Measurements from ENCODE around the gene BMPR1A.

The BMPR1A gene

DNA sequence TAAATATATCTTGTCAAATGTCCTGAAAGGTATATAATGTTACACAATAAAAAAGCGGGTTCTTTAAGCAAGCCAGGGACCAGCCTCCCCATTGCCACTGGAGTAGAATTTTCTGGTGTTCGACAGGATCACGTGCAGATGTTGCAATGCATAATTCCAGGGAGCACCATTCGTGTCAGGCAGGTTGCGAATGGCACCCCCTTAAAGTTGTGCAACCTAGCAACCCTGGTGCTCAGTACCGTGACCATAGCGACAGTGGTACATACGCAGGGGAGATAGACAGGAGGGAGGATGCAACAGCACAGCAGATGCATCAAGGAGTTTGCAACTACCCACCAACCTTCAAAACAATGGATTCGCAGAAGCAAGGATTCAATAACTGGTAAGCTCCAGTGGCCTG lies 6.6 kb upstream of the BMPR1A start:
- Mint-ChIP-seq H3K27ac (no peak overlapping the region), H3K27me3 (no peaks in the 10 kb centered on the region), H3K4me1 (ENCODE audit: low read depth) (peaks cover under 1% of the 10 kb centered on the region), H3K9me3 (ENCODE audit: low read depth) (no peaks in the 10 kb centered on the region), H3K36me3 (no peaks in the 10 kb centered on the region), H3K4me3 (no peak overlapping the region)

DNA sequence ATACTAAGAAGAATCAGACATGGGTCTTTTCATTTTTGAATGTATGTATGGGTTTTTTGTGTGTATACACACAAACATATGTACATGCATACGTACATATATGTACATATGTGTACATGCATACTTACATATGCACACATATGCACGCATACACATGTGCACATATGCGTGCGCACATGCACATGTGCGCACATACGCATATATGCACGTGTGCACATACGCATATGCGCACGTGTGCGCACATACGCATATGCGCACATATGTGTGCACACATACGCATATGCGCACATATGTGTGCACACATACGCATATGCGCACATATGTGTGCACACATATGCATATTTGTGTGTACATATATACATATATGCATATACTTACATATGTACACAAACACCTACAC lies 4.9 kb upstream of the BMPR1A start:
- H3K4me3 Mint-ChIP-seq, result no peak overlapping the region
- H3K27ac Mint-ChIP-seq, result no peak overlapping the region
- peaks cover 6% of the 10 kb centered on the region for H3K4me1 Mint-ChIP-seq (ENCODE audit: low read depth)
- no peaks in the 10 kb centered on the region for H3K27me3 Mint-ChIP-seq
- H3K36me3 Mint-ChIP-seq, result no peaks in the 10 kb centered on the region
- H3K9me3 Mint-ChIP-seq (ENCODE audit: low read depth), result no peaks in the 10 kb centered on the region

- Mint-ChIP-seq H3K4me1 (ENCODE audit: low read depth) (peaks cover 7% of the 10 kb centered on the region), H3K9me3 (ENCODE audit: low read depth) (no peaks in the 10 kb centered on the region), H3K27ac (no peak overlapping the region), H3K4me3 (no peak overlapping the region), H3K36me3 (no peaks in the 10 kb centered on the region), H3K27me3 (peaks cover under 1% of the 10 kb centered on the region)
These were observed 4.1 kb upstream of the BMPR1A start for GRCh38 chr10:86752311-86752710.

- peaks cover 5% of the 10 kb centered on the region for H3K27me3 Mint-ChIP-seq
- no peaks in the 10 kb centered on the region for H3K36me3 Mint-ChIP-seq
- no peak overlapping the region for H3K27ac Mint-ChIP-seq
- no peaks in the 10 kb centered on the region for H3K9me3 Mint-ChIP-seq (ENCODE audit: low read depth)
- H3K4me1 Mint-ChIP-seq (ENCODE audit: low read depth), result peaks cover 13% of the 10 kb centered on the region
- no peak overlapping the region for H3K4me3 Mint-ChIP-seq
These were observed 3.4 kb upstream of the BMPR1A start for GRCh38 chr10:86753051-86753450.

- Mint-ChIP-seq H3K27me3 (peaks cover 11% of the 10 kb centered on the region), H3K9me3 (ENCODE audit: low read depth) (no peaks in the 10 kb centered on the region), H3K36me3 (no peaks in the 10 kb centered on the region), H3K27ac (no peak overlapping the region), H3K4me3 (peak overlapping the region; percentile 2), H3K4me1 (ENCODE audit: low read depth) (peaks cover 21% of the 10 kb centered on the region)
These were observed 2.6 kb upstream of the BMPR1A start for GRCh38 chr10:86753638-86754434.

DNA sequence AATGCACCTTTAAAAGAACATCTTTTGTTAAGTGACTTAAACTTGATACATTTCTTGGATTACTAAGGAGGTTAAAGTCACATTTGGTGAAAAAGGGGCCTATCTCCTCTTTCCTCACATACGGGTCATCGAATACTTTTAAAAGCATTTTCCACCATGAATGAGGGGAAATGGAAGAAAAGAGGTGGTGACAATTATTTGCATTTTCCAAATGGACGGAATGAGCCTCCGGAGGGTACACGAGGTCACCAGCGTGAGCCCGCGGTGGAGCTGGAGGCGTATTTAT lies 1.0 kb upstream of the BMPR1A start:
- H3K36me3 Mint-ChIP-seq, result no peaks in the 10 kb centered on the region
- peaks cover 28% of the 10 kb centered on the region for H3K4me1 Mint-ChIP-seq (ENCODE audit: low read depth)
- no peak overlapping the region for H3K27ac Mint-ChIP-seq

DNA sequence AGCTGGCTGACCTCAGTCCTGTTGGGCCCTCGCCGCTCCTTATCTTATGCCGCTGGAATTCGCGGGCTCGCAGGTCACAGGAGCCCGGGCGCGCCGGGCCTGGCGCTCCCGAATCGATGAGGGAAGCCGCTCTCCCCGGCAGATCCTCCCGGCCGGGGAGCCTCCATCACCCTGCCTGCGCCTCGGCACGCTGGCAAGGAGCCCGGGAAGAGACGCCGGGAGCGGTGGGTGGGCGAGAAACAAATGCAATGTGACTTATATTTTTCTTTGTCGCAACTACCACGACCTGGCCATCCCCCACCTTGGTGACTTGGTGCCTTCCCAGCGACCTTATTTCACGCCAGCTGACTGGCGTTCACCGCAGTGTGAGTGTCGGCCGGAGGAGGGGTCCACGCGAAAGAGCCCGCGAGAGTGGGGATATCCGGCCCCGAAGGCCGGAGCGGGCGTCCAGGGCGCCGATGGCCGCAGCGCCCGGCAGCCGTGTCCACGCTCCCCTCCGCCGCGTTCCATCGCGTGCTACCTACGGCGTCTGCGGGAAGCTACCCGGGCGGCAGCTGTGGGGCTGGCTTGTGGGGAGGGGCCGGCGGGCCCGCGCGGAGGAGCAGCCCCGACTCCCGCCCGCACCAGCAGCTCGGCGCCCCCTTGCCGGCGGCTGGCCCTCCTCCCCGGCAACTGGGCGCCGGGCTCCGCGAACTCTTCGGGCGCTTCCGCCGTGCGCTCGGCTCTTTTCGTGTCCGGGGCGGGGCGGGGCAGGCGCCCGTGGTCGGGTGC lies 494 bp upstream of the BMPR1A start:
- Mint-ChIP-seq H3K36me3 (no peaks in the 10 kb centered on the region), H3K9me3 (ENCODE audit: low read depth) (no peaks in the 10 kb centered on the region), H3K4me1 (ENCODE audit: low read depth) (peaks cover 28% of the 10 kb centered on the region), H3K27ac (peak overlapping the region; percentile 68), H3K27me3 (peaks cover 21% of the 10 kb centered on the region), H3K4me3 (peak overlapping the region; percentile 88)

More for the DNA sequence above, 1.0 kb upstream of the BMPR1A start:
- H3K4me3 Mint-ChIP-seq, result peak overlapping the region; percentile 88
- no peaks in the 10 kb centered on the region for H3K9me3 Mint-ChIP-seq (ENCODE audit: low read depth)
- peaks cover 21% of the 10 kb centered on the region for H3K27me3 Mint-ChIP-seq

- no peaks in the 10 kb centered on the region for H3K36me3 Mint-ChIP-seq
- peak overlapping the region; percentile 94 for H3K4me3 Mint-ChIP-seq
- peaks cover 23% of the 10 kb centered on the region for H3K27me3 Mint-ChIP-seq
- peak overlapping the region; percentile 70 for H3K27ac Mint-ChIP-seq
- H3K9me3 Mint-ChIP-seq (ENCODE audit: low read depth), result no peaks in the 10 kb centered on the region
- H3K4me1 Mint-ChIP-seq (ENCODE audit: low read depth), result peaks cover 28% of the 10 kb centered on the region
These were observed 924 bp downstream of the BMPR1A start for GRCh38 chr10:86757113-86757972.

GRCh38 chr10:86758189-86759072 lies 2.0 kb downstream of the BMPR1A start:
- no peaks in the 10 kb centered on the region for H3K9me3 Mint-ChIP-seq (ENCODE audit: low read depth)
- H3K27me3 Mint-ChIP-seq, result peaks cover 23% of the 10 kb centered on the region
- H3K27ac Mint-ChIP-seq, result no peak overlapping the region
- peaks cover 28% of the 10 kb centered on the region for H3K4me1 Mint-ChIP-seq (ENCODE audit: low read depth)
- no peaks in the 10 kb centered on the region for H3K36me3 Mint-ChIP-seq
- H3K4me3 Mint-ChIP-seq, result peak overlapping the region; percentile 94

DNA sequence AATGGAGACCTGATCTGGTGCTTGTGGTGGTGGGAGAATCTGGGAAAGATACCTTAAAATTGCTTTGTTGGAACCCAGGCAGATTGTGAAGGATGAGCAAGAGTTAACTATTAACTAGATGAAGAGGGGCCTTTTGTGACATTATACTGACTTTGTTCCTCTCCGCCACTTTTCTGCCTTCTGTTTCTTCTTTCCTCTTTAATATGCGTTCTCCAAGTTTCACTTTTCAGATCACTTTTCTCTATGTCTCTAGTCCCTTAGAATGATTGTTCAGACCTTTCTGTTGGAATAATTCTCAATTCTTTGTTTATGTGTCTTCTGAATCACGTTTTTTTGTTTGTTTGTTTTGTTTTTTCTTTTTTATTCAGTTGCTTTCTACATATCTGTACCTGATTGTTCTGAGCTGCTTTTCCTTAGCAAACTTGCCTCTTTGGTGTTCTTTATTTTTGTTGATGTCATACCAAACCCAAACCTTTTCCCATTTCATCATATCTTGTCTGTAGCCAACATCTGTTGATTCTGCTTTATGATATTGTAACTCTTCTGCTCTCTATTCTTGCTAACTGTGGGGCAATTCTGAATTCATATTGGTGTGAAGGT lies 2.8 kb downstream of the BMPR1A start:
- Mint-ChIP-seq H3K36me3 (no peaks in the 10 kb centered on the region), H3K4me1 (ENCODE audit: low read depth) (peaks cover 28% of the 10 kb centered on the region), H3K9me3 (ENCODE audit: low read depth) (no peaks in the 10 kb centered on the region), H3K4me3 (peak overlapping the region; percentile 41), H3K27me3 (peaks cover 23% of the 10 kb centered on the region), H3K27ac (peak overlapping the region; percentile 28)

DNA sequence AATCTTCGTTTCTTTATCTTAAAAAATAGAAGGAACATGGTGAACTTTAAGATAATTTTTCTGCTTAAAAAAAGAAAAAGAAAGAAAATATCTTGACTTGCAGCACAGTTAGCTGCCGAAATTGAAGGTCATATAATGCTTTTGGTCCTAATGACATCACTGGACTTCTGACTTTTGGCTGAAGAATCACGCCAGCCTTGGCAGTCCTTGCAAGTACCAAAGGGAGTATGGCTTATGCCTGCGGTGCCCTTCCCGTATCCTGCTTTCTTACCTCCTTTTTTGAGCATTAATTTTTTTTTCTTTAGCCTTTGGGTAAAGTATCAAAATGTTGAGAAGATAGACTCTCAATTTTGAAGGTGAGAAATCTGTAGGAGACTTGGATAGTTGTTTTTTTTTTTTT lies 7.0 kb downstream of the BMPR1A start:
- Mint-ChIP-seq H3K36me3 (no peaks in the 10 kb centered on the region), H3K27me3 (peaks cover 15% of the 10 kb centered on the region), H3K27ac (no peak overlapping the region), H3K4me1 (ENCODE audit: low read depth) (peaks cover 12% of the 10 kb centered on the region), H3K9me3 (ENCODE audit: low read depth) (no peaks in the 10 kb centered on the region), H3K4me3 (no peak overlapping the region)

DNA sequence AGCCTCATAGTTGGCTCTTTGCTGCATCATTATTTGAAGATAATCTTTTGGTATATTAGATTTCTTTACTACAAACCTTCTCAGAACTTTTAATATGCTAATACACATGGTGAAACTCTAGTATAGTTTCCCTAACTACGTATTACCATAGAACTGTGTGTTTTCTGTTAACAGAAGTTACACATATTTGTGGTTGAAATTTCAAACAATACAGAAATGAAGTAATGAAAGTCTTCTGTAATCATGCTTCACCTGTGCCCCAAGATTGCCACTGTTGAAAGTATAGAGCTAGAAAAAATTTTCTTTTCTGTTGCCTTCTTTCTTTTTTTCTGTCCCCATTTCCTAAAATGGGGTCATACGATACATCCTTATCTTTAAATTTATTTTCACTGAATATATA lies 9.1 kb downstream of the BMPR1A start:
- Mint-ChIP-seq H3K9me3 (ENCODE audit: low read depth) (no peaks in the 10 kb centered on the region), H3K36me3 (no peaks in the 10 kb centered on the region), H3K4me1 (ENCODE audit: low read depth) (peaks cover 4% of the 10 kb centered on the region), H3K4me3 (no peak overlapping the region), H3K27ac (no peak overlapping the region), H3K27me3 (peaks cover 2% of the 10 kb centered on the region)

- no peaks in the 10 kb centered on the region for H3K36me3 Mint-ChIP-seq
- no peaks in the 10 kb centered on the region for H3K9me3 Mint-ChIP-seq (ENCODE audit: low read depth)
- peaks cover 4% of the 10 kb centered on the region for H3K4me1 Mint-ChIP-seq (ENCODE audit: low read depth)
- no peak overlapping the region for H3K27ac Mint-ChIP-seq
- H3K4me3 Mint-ChIP-seq, result no peak overlapping the region
- H3K27me3 Mint-ChIP-seq, result no peaks in the 10 kb centered on the region
These were observed 12.1 kb downstream of the BMPR1A start for GRCh38 chr10:86768412-86769062.
